ENCODE data around the gene ATP5ME. TPM values are rescaled to one million over a fixed set of nuclear protein-coding genes. Genes with fewer than 3 reads are reported as not detected.

The ATP5ME gene
- polyA plus RNA-seq, 4 donors = 267 to 367 (median 284) TPM

- DNase-seq (ENCODE audit: low read depth in 4 of 4, low spot score in 2 of 4) = no peak
Measured at GRCh38 chr4:685679-686412, 11.8 kb upstream of the ATP5ME start.

- DNase-seq (ENCODE audit: low read depth in 4 of 4, low spot score in 2 of 4) = no peak
Measured at GRCh38 chr4:684623-685327, 10.7 kb upstream of the ATP5ME start.

GRCh38 chr4:683982-684622 is 10.0 kb upstream of the ATP5ME start:
- no peak for DNase-seq (ENCODE audit: low read depth in 4 of 4, low spot score in 2 of 4)

- DNase-seq (ENCODE audit: low read depth in 4 of 4, low spot score in 2 of 4) = no peak
Measured at GRCh38 chr4:683247-683897, 9.3 kb upstream of the ATP5ME start.

- DNase-seq (ENCODE audit: low read depth in 4 of 4, low spot score in 2 of 4) = no peak
Measured at GRCh38 chr4:682490-683172, 8.6 kb upstream of the ATP5ME start.

- no peak for DNase-seq (ENCODE audit: low read depth in 4 of 4, low spot score in 2 of 4)
Measured at GRCh38 chr4:681736-682451, 7.8 kb upstream of the ATP5ME start.

- no peak for DNase-seq (ENCODE audit: low read depth in 4 of 4, low spot score in 2 of 4)
Measured at GRCh38 chr4:680928-681645, 7.0 kb upstream of the ATP5ME start.

GRCh38 chr4:680551-680927 is 6.5 kb upstream of the ATP5ME start:
- DNase-seq (ENCODE audit: low read depth in 4 of 4, low spot score in 2 of 4) = no peak

- DNase-seq (ENCODE audit: low read depth in 4 of 4, low spot score in 2 of 4) = no peak
Measured at GRCh38 chr4:680091-680490, 6.0 kb upstream of the ATP5ME start.

GRCh38 chr4:679629-680028 is 5.6 kb upstream of the ATP5ME start:
- no peak for DNase-seq (ENCODE audit: low read depth in 4 of 4, low spot score in 2 of 4)

- no peak for DNase-seq (ENCODE audit: low read depth in 4 of 4, low spot score in 2 of 4)
Measured at GRCh38 chr4:679104-679481, 5.0 kb upstream of the ATP5ME start.

- no peak for DNase-seq (ENCODE audit: low read depth in 4 of 4, low spot score in 2 of 4)
Measured at GRCh38 chr4:678331-679103, 4.4 kb upstream of the ATP5ME start.

GRCh38 chr4:677431-678293 is 3.6 kb upstream of the ATP5ME start:
- DNase-seq (ENCODE audit: low read depth in 4 of 4, low spot score in 2 of 4) = no peak

- DNase-seq (ENCODE audit: low read depth in 4 of 4, low spot score in 2 of 4) = no peak
Measured at GRCh38 chr4:676871-677235, 2.8 kb upstream of the ATP5ME start.

GRCh38 chr4:675980-676870 is 2.1 kb upstream of the ATP5ME start:
- DNase-seq (ENCODE audit: low read depth in 4 of 4, low spot score in 2 of 4) = no peak

- DNase-seq (ENCODE audit: low read depth in 4 of 4, low spot score in 2 of 4) = no peak
Measured at GRCh38 chr4:675036-675882, 1.2 kb upstream of the ATP5ME start.
